HepG2 (cell line): ENCODE results near the gene ALX1. TPM values are rescaled to one million over a fixed set of nuclear protein-coding genes. Genes with fewer than 3 reads are reported as not detected.

Source experiments
- ATAC-seq: fragments of 200-7000 bp; cut with Tn5 transposase; 3 replicates; pipeline ENCODE4 v1.9.1; 2020; ENCODE audit warnings: mild to moderate bottlenecking, moderate library complexity
- BruUV-seq: library from RNA; stranded (reverse); fragments of 400-500 nt; replicated peaks from 2 replicates; lab custom pipeline; 2021; lab: Mats Ljungman, UMichigan
- CTCF ChIA-PET: fragments of 300-600 bp; formaldehyde crosslinking; extraction: SDS; loops from one replicate; lab custom pipeline; 2021; ENCODE audit warnings: low total read pairs, inconsistent platforms, low intra/inter-chr PET ratio; lab: Yijun Ruan, JAX
- POLR2A ChIA-PET: fragments of 350-600 bp; sonication (Branson Sonifier 250); formaldehyde crosslinking; loops from one replicate; lab custom pipeline; 2020; ENCODE audit warnings: antibody characterized with exemption, inconsistent platforms; lab: Yijun Ruan, JAX
- DNase-seq: peaks from one replicate; pipeline ENCODE4 v3.0.0-alpha.2; 2015; ENCODE audit warnings: low spot score
- FAIRE-seq: peaks from 3 replicates; lab custom pipeline; 2011; peaks lifted over from hg19 to GRCh38; lab: Jason Lieb, UNC
- H2AFZ ChIP-seq: one replicate; pipeline ENCODE4 v1.6.1; 2011; ENCODE audit warnings: low read length, inconsistent platforms
- H3K27ac ChIP-seq: fragments of 300-600 bp; 3 replicates; pipeline ENCODE4 v1.8.0; 2011; ENCODE audit warnings: mixed run types, mild to moderate bottlenecking, mixed read lengths, low read length, inconsistent platforms; ENCODE audit not compliant: insufficient read depth; ENCODE audit errors: extremely low read length
- H3K27me3 ChIP-seq, 2 experiments: fragments of 200-600 bp in 1 of 2; 2 replicates in 1 of 2; 3 replicates in 1 of 2; pipeline versions ENCODE4 v1.6.0 to v1.8.0; 2011; ENCODE audit warnings: low read length in 2 of 2, mild to moderate bottlenecking in 2 of 2, moderate library complexity in 2 of 2, inconsistent platforms in 1 of 2; ENCODE audit not compliant: insufficient read depth in 2 of 2, control insufficient read depth in 1 of 2
- H3K36me3 ChIP-seq, 2 experiments: fragments of 200-600 bp in 1 of 2; replicated peaks in 1 of 2; 2 replicates in 1 of 2; 3 replicates in 1 of 2; pipeline versions ENCODE4 v1.5.1 to v1.8.0; 2011; ENCODE audit warnings: low read length in 2 of 2, inconsistent platforms in 1 of 2; ENCODE audit not compliant: insufficient read depth in 2 of 2, control insufficient read depth in 1 of 2
- H3K4me1 ChIP-seq: 2 replicates; pipeline ENCODE4 v1.5.1; 2012; ENCODE audit warnings: low read length, inconsistent platforms; ENCODE audit not compliant: insufficient read depth
- H3K4me2 ChIP-seq: 2 replicates; pipeline ENCODE4 v1.6.0; 2011; ENCODE audit warnings: low read depth, low read length, inconsistent platforms
- H3K4me3 ChIP-seq, 3 experiments: fragments of 200-600 bp in 1 of 3; sonication (generic), shearing (Covaris generic) in 1 of 3; replicated peaks in 1 of 3; 2 replicates each; pipeline ENCODE4 v1.5.1; 2011 to 2016; ENCODE audit warnings: low read length in 3 of 3, inconsistent platforms in 2 of 3, low read depth in 2 of 3, mild to moderate bottlenecking in 2 of 3, control low read depth in 1 of 3, mixed read lengths in 1 of 3; ENCODE audit not compliant: insufficient read depth in 1 of 3
- H3K79me2 ChIP-seq: one replicate; pipeline ENCODE4 v1.6.1; 2011; ENCODE audit warnings: low read length, inconsistent platforms; ENCODE audit not compliant: insufficient read depth
- H3K9ac ChIP-seq: 2 replicates; pipeline ENCODE4 v1.6.0; 2011; ENCODE audit warnings: mild to moderate bottlenecking, low read depth, low read length, inconsistent platforms; ENCODE audit not compliant: insufficient read depth
- H3K9me3 ChIP-seq: 2 replicates; pipeline ENCODE4 v1.5.1; 2012; ENCODE audit warnings: mild to moderate bottlenecking, low read length
- H4K20me1 ChIP-seq: 2 replicates; pipeline ENCODE4 v1.6.0; 2011; ENCODE audit warnings: inconsistent platforms, mild to moderate bottlenecking, low read length, moderate library complexity; ENCODE audit not compliant: insufficient read depth
- CBX5 ChIP-seq: sonication (generic); formaldehyde crosslinking; IDR thresholded peaks from 2 replicates; pipeline ENCODE4 v1.4.0; 2020; ENCODE audit warnings: missing genetic modification reagents, borderline replicate concordance
- CENPT ChIP-seq: sonication (generic); formaldehyde crosslinking; IDR thresholded peaks from 2 replicates; pipeline ENCODE4 v1.8.0; 2022; ENCODE audit warnings: low read depth, mild to moderate bottlenecking, moderate library complexity, missing genetic modification reagents
- KMT2A ChIP-seq: sonication (generic); formaldehyde crosslinking; IDR thresholded peaks from 2 replicates; pipeline ENCODE4 v1.4.0; 2020; ENCODE audit warnings: missing genetic modification reagents
- NFKBIZ ChIP-seq: IDR thresholded peaks from 2 replicates; pipeline ENCODE4 v1.6.1; 2018; ENCODE audit warnings: missing genetic modification reagents, missing compliant biosample characterization
- NKX3-1 ChIP-seq: sonication (generic); formaldehyde crosslinking; IDR thresholded peaks from 2 replicates; pipeline ENCODE4 v1.5.0; 2020; ENCODE audit warnings: missing genetic modification reagents
- RORA ChIP-seq: sonication (generic); formaldehyde crosslinking; IDR thresholded peaks from 2 replicates; pipeline ENCODE4 v1.5.0; 2020; ENCODE audit warnings: mild to moderate bottlenecking, missing genetic modification reagents, moderate library complexity
- SIN3A ChIP-seq: IDR thresholded peaks from 2 replicates; pipeline ENCODE4 v1.6.1; 2011; ENCODE audit warnings: low read depth, mild to moderate bottlenecking, control low read depth, low read length, borderline replicate concordance
- TOPORS ChIP-seq: sonication (generic); formaldehyde crosslinking; IDR thresholded peaks from 2 replicates; pipeline ENCODE4 v1.8.0; 2023; ENCODE audit warnings: mild to moderate bottlenecking, missing genetic modification reagents
- ZNF501 ChIP-seq: sonication (generic); formaldehyde crosslinking; IDR thresholded peaks from 2 replicates; pipeline ENCODE4 v1.5.1; 2020; ENCODE audit warnings: mild to moderate bottlenecking, moderate library complexity, missing genetic modification reagents
- WGBS: methylation state at CpG from one replicate; pipeline ENCODE4 v1.1.6; 2017; ENCODE audit warnings: low lambda C conversion rate; 5-methylcytosine and 5-hydroxymethylcytosine counted together
- in situ Hi-C: cut with HindIII; loops from 2 replicates; pipeline ENCODE4 v1.10.0; 2017; ENCODE audit warnings: low pct_unique_long_range_greater_than_20kb; ENCODE audit not compliant: extremely low pct_ligation_motif_present
- intact Hi-C: fragments of 100-400 bp; cut with micrococcal nuclease; formaldehyde crosslinking; loops from one replicate; pipeline ENCODE4 v1.10.0; 2022; ENCODE audit not compliant: unreplicated experiment
- polyA plus RNA-seq, 8 experiments: library from polyadenylated mRNA; depleted of rRNA in 3 of 8; stranded (reverse) in 7 of 8; unstranded in 1 of 8; fragments of >200 nt; fragmentation: Illumina TruSeq in 4 of 8; extraction: Trizol in 4 of 8; gene quantifications; 2 replicates each; pipeline versions ENCODE4 v1.2.1 to v1.2.3, GENCODE V29; 2011 to 2016; ENCODE audit warnings: low read depth in 4 of 8, missing spikeins in 1 of 8, mixed read lengths in 1 of 8; ENCODE audit not compliant: insufficient read depth in 1 of 8
- total RNA-seq, 5 experiments: library from RNA; depleted of rRNA; stranded (reverse); fragments of >200 nt; fragmentation: Illumina TruSeq; extraction: Trizol; gene quantifications; 2 replicates each; pipeline ENCODE4 v1.2.3, GENCODE V29; 2016; ENCODE audit warnings: low read depth in 1 of 5
- TF ChIP-seq, protein P1 (sequence below): sonication (generic); formaldehyde crosslinking; IDR thresholded peaks from 2 replicates; pipeline ENCODE4 v1.5.1; 2020; ENCODE audit warnings: mild to moderate bottlenecking, missing genetic modification reagents, borderline replicate concordance
- TF ChIP-seq, protein P2 (sequence below): sonication (generic); formaldehyde crosslinking; IDR thresholded peaks from 2 replicates; pipeline ENCODE4 v1.4.0; 2020; ENCODE audit warnings: missing genetic modification reagents

The ALX1 gene
- total and polyA plus RNA-seq, 2 of the 13 experiments (the other 11 are each of a cell fraction or from before 2014, with no cell fraction given) = not detected

DNA sequence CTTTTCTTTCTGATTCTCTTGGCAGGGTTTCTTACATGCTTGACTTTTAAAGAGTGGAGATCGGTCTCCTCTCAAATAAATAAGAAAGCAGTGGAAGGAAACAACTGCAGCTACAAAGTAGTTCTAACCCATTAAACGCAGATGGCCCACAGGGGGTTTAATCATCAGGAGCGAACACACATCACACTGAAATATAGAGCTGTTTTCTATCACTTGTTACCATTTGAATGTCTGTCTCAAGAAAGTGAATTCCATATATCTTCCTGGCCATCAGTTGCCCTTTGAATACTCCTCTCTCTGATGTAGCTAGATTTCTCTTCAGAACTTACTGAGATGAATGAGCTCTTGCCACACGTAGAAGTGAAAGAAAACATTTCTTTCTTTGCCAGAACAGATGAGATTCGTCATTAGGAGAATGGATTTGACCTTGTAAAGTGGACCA lies 29.1 kb downstream of the ALX1 start:
- ChIA-PET CTCF (no interaction called here), POLR2A (no interaction called here)
- no peak overlapping the region for H3K4me3 ChIP-seq
- H3K27me3 ChIP-seq = no peaks in the 10 kb centered on the region
- intact Hi-C loops = no loop called here
- H3K4me1 ChIP-seq = no peaks in the 10 kb centered on the region
- 0% methylated on average over 5 of the region's 5 CpGs for WGBS
- no peaks in the 10 kb centered on the region for H3K36me3 ChIP-seq
- no peak overlapping the region for H3K9ac ChIP-seq
- in situ Hi-C loops = no loop called here
- no peak overlapping the region for H2AFZ ChIP-seq
- BruUV-seq = no TSS peak
- DNase-seq (no peak), ATAC-seq (no peak), FAIRE-seq (no peak)
- no peak for TF ChIP-seq CENPT (CRISPR knock-in tag)
- no peak for TF ChIP-seq TOPORS (CRISPR knock-in tag)
- TF ChIP-seq RORA (CRISPR knock-in tag) = no peak
- no peak for TF ChIP-seq SIN3A
- no peak for TF ChIP-seq NFKBIZ (CRISPR knock-in tag)
- no peak for TF ChIP-seq ZNF501 (CRISPR knock-in tag)
- TF ChIP-seq, protein P1, sequence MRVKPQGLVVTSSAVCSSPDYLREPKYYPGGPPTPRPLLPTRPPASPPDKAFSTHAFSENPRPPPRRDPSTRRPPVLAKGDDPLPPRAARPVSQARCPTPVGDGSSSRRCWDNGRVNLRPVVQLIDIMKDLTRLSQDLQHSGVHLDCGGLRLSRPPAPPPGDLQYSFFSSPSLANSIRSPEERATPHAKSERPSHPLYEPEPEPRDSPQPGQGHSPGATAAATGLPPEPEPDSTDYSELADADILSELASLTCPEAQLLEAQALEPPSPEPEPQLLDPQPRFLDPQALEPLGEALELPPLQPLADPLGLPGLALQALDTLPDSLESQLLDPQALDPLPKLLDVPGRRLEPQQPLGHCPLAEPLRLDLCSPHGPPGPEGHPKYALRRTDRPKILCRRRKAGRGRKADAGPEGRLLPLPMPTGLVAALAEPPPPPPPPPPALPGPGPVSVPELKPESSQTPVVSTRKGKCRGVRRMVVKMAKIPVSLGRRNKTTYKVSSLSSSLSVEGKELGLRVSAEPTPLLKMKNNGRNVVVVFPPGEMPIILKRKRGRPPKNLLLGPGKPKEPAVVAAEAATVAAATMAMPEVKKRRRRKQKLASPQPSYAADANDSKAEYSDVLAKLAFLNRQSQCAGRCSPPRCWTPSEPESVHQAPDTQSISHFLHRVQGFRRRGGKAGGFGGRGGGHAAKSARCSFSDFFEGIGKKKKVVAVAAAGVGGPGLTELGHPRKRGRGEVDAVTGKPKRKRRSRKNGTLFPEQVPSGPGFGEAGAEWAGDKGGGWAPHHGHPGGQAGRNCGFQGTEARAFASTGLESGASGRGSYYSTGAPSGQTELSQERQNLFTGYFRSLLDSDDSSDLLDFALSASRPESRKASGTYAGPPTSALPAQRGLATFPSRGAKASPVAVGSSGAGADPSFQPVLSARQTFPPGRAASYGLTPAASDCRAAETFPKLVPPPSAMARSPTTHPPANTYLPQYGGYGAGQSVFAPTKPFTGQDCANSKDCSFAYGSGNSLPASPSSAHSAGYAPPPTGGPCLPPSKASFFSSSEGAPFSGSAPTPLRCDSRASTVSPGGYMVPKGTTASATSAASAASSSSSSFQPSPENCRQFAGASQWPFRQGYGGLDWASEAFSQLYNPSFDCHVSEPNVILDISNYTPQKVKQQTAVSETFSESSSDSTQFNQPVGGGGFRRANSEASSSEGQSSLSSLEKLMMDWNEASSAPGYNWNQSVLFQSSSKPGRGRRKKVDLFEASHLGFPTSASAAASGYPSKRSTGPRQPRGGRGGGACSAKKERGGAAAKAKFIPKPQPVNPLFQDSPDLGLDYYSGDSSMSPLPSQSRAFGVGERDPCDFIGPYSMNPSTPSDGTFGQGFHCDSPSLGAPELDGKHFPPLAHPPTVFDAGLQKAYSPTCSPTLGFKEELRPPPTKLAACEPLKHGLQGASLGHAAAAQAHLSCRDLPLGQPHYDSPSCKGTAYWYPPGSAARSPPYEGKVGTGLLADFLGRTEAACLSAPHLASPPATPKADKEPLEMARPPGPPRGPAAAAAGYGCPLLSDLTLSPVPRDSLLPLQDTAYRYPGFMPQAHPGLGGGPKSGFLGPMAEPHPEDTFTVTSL = no peak
- TF ChIP-seq, protein P2, sequence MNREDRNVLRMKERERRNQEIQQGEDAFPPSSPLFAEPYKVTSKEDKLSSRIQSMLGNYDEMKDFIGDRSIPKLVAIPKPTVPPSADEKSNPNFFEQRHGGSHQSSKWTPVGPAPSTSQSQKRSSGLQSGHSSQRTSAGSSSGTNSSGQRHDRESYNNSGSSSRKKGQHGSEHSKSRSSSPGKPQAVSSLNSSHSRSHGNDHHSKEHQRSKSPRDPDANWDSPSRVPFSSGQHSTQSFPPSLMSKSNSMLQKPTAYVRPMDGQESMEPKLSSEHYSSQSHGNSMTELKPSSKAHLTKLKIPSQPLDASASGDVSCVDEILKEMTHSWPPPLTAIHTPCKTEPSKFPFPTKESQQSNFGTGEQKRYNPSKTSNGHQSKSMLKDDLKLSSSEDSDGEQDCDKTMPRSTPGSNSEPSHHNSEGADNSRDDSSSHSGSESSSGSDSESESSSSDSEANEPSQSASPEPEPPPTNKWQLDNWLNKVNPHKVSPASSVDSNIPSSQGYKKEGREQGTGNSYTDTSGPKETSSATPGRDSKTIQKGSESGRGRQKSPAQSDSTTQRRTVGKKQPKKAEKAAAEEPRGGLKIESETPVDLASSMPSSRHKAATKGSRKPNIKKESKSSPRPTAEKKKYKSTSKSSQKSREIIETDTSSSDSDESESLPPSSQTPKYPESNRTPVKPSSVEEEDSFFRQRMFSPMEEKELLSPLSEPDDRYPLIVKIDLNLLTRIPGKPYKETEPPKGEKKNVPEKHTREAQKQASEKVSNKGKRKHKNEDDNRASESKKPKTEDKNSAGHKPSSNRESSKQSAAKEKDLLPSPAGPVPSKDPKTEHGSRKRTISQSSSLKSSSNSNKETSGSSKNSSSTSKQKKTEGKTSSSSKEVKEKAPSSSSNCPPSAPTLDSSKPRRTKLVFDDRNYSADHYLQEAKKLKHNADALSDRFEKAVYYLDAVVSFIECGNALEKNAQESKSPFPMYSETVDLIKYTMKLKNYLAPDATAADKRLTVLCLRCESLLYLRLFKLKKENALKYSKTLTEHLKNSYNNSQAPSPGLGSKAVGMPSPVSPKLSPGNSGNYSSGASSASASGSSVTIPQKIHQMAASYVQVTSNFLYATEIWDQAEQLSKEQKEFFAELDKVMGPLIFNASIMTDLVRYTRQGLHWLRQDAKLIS (CRISPR knock-in tag) = no peak
- no peak for TF ChIP-seq NKX3-1 (CRISPR knock-in tag)
- no peak for TF ChIP-seq CBX5 (CRISPR knock-in tag)
- no peak for TF ChIP-seq KMT2A (CRISPR knock-in tag)
- no peaks in the 10 kb centered on the region for H3K79me2 ChIP-seq
- no peaks in the 10 kb centered on the region for H4K20me1 ChIP-seq
- no peak overlapping the region for H3K27ac ChIP-seq
- H3K9me3 ChIP-seq = no peaks in the 10 kb centered on the region
- no peak overlapping the region for H3K4me2 ChIP-seq
